Testis (tissue), 2 donors: ENCODE results near the gene DERL3.

Experiments
- POLR2A ChIP-seq: fragments of 450-650 bp; IDR thresholded peaks from one replicate; pipeline ENCODE4 v1.6.1; 2017; ENCODE audit warnings: antibody characterized with exemption, mild to moderate bottlenecking, moderate library complexity
- TF ChIP-seq, protein P1 (sequence below), 3 experiments: fragments of 450-650 bp in 2 of 3; fragments of 200-600 bp in 1 of 3; sonication (generic) in 1 of 3; IDR thresholded peaks; one replicate each; pipeline ENCODE4 v1.5.1; 2016 to 2019; ENCODE audit warnings: antibody characterized with exemption in 3 of 3, mild to moderate bottlenecking in 2 of 3, moderate library complexity in 1 of 3

DNA sequence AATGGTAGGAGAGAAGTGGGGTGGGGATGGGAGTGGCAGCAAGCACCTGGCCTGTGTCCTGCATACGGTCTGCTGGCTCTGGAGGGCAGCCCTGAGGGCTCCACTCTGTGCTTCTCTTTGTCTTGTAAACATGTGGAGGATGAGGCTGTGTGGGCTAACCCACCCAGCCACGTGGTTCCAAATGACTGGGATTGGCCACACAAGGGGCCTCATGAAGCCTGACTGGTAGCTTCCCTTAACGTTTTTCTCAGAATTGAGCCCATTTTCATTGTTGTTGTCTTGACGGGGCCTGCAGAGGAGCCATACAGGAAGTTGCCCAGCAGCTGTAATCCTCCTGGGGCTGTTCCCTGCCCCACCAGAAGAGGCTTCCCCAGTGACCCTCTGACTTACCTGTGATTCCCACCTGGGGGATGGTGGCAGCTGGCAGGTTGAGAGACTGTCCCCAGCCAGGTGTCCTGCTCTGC, 18.0 kb downstream of the DERL3 start:
- TF ChIP-seq, protein P1, sequence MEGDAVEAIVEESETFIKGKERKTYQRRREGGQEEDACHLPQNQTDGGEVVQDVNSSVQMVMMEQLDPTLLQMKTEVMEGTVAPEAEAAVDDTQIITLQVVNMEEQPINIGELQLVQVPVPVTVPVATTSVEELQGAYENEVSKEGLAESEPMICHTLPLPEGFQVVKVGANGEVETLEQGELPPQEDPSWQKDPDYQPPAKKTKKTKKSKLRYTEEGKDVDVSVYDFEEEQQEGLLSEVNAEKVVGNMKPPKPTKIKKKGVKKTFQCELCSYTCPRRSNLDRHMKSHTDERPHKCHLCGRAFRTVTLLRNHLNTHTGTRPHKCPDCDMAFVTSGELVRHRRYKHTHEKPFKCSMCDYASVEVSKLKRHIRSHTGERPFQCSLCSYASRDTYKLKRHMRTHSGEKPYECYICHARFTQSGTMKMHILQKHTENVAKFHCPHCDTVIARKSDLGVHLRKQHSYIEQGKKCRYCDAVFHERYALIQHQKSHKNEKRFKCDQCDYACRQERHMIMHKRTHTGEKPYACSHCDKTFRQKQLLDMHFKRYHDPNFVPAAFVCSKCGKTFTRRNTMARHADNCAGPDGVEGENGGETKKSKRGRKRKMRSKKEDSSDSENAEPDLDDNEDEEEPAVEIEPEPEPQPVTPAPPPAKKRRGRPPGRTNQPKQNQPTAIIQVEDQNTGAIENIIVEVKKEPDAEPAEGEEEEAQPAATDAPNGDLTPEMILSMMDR (IDR thresholded peaks at IDR 0.05): no peak
- no peak for TF ChIP-seq POLR2A
